DND-41 (cell line): ENCODE data around the gene EPPIN.

Source experiments
- EZH2 ChIP-seq: IDR thresholded peaks from 3 replicates; pipeline ENCODE4 v1.6.1; 2012; ENCODE audit warnings: borderline replicate concordance, low read depth, mild to moderate bottlenecking, moderate library complexity, low read length, inconsistent platforms; ENCODE audit not compliant: severe bottlenecking
- TF ChIP-seq, protein P1 (sequence below): IDR thresholded peaks from 2 replicates; pipeline ENCODE4 v1.5.1; 2012; ENCODE audit warnings: borderline replicate concordance, low read length, moderate library complexity, mild to moderate bottlenecking; ENCODE audit not compliant: poor library complexity, severe bottlenecking; ENCODE audit errors: extremely low read depth

DNA sequence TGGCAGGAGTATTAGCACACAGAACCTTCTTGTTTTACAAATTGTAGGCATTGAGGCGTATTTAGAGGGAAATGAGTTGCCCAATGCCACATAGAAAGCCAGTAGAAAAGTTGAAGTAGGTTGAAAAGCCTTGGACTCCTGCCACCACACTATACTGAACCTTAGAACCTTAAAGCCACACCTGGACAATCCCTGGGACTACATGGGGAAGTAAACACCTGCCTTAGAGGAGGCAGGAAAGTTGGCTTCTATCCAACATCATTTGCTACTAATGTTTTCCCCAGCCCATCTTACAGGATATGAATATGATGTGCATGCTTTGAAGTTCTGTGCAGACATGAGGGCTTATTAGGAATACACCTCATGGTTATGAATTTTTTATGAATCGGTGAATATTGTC, 5.3 kb upstream of the EPPIN start:
- no peak for TF ChIP-seq EZH2
- TF ChIP-seq, protein P1, sequence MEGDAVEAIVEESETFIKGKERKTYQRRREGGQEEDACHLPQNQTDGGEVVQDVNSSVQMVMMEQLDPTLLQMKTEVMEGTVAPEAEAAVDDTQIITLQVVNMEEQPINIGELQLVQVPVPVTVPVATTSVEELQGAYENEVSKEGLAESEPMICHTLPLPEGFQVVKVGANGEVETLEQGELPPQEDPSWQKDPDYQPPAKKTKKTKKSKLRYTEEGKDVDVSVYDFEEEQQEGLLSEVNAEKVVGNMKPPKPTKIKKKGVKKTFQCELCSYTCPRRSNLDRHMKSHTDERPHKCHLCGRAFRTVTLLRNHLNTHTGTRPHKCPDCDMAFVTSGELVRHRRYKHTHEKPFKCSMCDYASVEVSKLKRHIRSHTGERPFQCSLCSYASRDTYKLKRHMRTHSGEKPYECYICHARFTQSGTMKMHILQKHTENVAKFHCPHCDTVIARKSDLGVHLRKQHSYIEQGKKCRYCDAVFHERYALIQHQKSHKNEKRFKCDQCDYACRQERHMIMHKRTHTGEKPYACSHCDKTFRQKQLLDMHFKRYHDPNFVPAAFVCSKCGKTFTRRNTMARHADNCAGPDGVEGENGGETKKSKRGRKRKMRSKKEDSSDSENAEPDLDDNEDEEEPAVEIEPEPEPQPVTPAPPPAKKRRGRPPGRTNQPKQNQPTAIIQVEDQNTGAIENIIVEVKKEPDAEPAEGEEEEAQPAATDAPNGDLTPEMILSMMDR: no peak
